GM18498 (cell line): Measurements from ENCODE around the gene DRC7.

Source experiments
- ATAC-seq: cut with Tn5 transposase; IDR thresholded peaks from one replicate; pipeline ENCODE4 v1.9.1; 2021; ENCODE audit warnings: mild to moderate bottlenecking, moderate library complexity; ENCODE audit not compliant: unreplicated experiment

The DRC7 gene

GRCh38 chr16:57676553-57677085 is 18.0 kb upstream of the DRC7 start:
- ATAC-seq: no peak

GRCh38 chr16:57677622-57678369 is 16.8 kb upstream of the DRC7 start:
- ATAC-seq: no peak

DNA sequence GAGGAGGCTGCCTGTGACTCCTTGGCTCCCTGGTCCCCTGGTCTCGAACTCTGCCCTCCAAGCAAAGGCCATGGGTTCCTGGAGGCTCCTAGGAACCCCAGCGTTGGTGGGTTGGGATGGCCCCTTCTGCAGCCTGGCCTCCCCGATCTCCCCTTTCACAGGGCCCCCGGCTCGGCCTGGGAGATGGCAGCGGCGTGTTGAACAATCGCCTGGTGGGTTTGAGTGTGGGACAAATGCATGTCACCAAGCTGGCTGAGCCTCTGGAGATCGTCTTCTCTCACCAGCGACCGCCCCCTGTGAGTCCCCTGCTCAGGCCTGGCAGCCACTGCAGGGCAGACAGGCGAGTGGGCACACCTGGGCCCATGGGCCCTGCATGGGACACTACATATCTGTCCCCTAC is 15.6 kb upstream of the DRC7 start:
- no peak for ATAC-seq

DNA sequence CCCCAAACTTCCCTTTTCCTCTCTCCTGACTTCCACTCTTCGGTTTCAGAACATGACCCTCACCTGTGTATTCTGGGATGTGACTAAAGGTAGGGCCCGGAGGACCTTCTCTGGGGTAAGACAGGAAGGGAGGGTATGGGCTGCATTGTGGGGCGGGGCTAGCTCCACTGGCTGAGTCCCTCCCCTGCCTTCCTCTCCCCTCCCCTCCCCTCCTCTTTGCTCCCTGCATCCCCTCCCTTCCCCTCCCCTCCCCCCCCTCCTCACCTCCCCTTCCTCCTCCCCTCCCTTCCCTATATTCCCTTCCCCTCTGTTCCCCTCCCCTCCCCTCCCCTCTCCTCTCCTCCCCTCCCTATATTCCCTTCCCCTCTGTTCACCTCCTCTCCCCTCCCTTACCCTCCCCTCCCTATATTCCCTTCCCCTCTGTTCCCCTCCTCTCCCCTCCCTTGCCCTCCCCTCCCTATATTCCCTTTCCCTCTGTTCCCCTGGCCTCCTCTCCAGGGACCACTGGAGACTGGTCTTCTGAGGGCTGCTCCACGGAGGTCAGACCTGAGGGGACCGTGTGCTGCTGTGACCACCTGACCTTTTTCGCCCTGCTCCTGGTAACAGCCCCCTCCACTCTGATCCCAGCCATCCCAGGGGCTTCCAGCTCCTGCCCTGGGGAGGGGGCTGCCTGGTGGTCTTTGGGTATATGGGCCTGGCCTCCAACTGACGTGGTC is 14.7 kb upstream of the DRC7 start:
- ATAC-seq: no peak

- no peak for ATAC-seq
Observed at GRCh38 chr16:57680842-57681375, 13.7 kb upstream of the DRC7 start.

DNA sequence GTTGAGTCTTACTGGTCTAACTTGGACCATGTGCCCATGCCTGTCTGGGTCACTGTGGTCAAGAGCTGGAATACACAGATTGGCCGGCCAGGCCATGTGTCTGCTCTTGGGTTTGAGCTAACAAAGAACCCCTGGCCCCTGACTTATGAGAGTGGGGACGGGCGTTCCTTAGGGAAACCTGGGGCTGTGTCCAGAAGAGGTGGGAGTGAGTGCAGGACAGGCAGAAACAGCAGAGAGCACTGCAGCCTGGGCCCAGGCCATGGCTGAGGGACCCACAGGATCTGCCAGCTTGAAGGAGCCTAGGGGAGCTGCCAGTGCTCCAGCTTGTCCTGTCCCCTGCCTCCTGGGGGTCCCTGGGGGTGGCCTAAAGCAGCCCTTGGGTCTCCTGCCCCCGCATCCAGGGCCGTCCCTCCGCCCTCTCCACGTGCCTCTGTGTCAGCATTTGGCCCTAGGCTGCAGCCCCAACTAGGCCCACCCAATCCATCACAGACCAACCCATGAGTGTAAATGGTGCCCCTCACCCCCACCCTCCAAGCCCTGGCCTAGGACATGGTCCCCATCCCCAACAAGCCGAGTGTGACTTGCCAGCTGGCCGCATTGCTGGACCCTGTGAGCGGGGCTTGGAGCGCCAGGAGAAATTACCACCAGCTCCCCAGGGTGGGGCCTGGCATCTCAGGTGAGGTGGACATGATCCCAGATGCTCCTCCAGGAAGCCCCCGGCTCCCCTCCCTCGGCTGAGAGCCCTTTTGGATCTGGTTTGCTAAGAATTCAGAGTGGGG is 12.5 kb upstream of the DRC7 start:
- ATAC-seq: no peak

DNA sequence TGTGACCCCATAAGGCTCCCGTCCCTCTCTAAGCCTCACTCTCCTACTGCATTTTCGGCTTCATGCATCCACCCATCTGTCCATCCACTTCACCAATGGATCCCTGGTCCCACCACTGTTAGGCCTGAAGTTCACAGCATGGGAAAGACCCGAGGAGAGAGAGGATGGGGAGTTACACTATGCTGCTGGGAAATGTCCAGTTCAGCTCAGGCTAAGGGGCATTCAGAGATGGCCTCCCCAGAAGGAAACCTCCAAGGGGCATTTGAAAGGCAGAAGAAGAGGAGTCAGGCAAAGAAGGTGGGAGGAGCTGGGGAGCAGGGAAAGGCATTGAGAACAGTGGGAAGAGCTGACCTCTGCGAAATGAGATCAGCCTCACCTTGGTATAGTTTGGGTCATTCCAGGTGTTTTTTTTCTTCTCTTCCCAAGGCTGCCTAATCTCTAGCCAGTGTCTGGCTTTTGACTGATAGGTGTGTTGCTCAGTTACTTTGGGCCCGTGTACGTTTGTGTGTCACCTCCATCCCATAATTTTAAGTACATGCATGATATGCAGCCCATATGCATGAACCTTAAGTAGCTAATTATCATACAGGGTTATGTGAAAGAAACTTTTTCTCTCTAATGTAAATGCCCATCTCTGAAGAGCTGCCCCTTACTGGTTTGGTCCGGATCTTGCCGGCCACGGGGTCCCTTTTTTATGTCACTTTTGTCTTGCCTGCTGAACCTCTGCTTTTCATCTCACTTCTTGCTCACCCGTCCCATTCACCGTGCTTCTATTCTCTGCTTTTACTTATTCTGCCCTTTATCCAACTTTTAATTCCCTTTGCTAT is 11.6 kb upstream of the DRC7 start:
- ATAC-seq: no peak

- no peak for ATAC-seq
Observed at GRCh38 chr16:57683636-57684545, 10.7 kb upstream of the DRC7 start.

GRCh38 chr16:57684626-57685358 is 9.8 kb upstream of the DRC7 start:
- ATAC-seq: no peak

DNA sequence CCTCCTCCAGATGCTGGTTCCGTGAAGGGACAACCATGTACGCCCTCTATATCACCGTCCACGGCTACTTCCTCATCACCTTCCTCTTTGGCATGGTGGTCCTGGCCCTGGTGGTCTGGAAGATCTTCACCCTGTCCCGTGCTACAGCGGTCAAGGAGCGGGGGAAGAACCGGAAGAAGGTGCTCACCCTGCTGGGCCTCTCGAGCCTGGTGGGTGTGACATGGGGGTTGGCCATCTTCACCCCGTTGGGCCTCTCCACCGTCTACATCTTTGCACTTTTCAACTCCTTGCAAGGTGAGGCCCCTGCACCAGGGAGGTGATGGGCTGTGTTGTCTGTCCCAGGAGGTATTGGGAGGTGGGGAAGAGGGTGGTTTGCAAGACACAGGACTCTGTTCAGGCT is 9.0 kb upstream of the DRC7 start:
- no peak for ATAC-seq

DNA sequence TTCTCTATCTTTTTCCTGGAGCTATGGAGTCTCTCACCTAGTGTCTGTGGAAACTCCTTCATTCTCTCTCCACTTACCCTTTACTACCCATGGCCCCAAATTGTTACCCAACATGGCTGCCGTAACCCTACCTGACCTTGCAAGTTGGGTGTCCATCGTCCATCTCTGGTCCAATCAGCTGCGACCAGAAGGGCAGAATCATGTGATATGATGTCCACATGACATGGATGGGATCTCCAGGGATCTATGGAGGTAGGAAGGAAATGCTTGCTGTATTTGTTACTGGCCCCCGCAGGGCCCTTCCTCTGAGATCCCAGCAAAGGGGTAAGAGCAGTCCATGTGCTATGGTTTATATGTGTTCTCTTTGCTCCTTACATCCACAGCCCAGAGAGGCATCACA is 8.0 kb upstream of the DRC7 start:
- no peak for ATAC-seq

DNA sequence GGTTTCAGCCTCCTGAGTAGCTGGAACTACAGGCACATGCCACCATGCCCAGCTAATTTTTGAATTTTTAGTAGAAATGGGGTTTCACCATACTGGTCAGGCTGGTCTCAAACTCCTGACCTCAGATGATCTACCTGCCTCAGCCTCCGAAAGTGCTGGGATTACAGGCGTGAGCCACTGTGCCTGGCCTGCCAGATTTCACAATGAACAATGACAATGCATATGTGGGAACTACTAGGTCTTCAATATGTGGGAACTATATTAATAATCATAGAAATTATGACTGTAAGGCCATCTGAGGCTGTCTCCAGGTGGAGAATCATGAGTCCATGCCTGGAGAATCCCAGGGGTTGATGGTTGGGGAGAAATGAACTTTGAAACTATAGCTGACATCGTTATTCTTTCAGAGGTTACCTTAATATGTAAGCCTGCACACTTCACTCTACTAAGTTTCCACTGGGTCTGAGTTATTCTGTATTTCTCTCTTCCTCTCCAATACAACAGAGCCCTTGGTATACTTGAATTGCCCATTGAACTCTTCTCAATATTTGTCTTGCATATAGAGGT is 7.2 kb upstream of the DRC7 start:
- no peak for ATAC-seq

- no peak for ATAC-seq
Observed at GRCh38 chr16:57688487-57688986, 6.1 kb upstream of the DRC7 start.

DNA sequence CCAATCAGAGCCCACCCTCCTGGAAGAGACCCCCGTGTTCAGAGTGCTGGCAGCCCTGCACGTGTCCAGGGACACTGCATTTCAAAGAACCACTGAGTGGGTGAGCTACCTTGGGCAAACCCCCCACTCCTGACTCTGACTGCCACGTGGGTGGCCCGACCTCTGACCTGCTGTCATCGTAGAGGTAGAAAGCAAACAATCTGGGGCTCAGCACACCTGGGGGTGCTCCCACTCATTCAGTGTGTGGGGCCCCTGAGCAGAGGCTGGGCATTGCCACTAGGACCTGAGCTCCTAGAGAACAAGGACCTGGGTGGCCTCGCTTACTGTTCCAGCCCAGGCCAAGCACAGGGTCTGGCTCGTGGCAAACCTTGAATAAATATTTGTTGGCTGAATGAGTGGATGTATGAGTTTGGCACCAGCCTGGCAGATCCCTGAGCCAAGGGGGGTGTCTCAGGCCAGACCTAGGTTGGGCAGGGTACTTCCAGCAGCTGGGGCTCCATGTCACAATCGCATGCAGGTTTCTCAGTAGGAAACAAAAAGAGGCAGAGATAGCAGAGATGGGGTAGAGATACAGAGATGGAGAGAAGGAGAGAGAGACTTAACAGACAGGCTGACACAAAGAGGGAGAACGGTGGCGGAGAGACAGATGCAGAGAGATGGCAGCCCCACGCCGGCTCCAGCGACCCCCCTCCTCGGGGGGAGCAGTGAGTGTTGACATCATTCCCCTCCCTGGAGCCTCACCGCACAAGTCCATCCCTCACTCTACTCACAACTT is 5.4 kb upstream of the DRC7 start:
- ATAC-seq: no peak

DNA sequence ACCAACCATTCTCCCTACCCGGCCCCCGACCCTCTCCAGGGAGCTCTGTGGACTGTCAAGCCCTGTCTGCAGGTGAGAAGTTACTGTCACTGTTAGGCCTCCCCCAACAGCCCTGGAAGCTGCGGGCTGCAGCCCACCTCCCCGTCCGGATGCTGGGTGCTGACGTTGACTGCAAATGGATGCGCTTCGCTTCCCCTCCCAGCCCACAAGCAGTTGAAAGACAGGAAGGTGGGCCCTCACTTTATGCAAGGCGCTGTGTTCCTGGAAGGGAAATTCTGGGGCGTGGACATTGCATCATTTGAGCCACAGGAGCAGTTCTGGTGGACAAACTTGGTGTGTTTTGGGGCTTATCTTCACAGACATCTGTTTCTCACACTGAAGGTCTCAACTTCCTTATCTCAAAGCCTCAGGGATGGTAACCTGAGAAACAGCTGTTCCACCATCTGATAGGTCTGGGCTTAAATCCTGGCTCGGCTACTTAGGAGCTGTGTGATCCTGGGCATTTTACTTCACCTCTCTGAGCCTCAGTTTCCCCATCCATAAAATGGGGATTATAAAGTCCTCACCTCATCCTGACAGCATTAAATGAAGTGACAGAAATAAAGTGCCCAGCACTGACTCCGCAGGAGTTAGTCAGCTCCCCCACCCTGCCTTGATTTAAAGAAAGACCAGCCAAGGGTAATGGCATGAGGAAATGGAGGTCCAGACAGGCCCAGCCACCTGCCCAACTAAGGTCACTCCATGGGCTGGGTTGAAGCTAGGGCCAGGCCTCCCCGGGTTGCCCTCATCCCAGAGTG is 4.6 kb upstream of the DRC7 start:
- no peak for ATAC-seq

DNA sequence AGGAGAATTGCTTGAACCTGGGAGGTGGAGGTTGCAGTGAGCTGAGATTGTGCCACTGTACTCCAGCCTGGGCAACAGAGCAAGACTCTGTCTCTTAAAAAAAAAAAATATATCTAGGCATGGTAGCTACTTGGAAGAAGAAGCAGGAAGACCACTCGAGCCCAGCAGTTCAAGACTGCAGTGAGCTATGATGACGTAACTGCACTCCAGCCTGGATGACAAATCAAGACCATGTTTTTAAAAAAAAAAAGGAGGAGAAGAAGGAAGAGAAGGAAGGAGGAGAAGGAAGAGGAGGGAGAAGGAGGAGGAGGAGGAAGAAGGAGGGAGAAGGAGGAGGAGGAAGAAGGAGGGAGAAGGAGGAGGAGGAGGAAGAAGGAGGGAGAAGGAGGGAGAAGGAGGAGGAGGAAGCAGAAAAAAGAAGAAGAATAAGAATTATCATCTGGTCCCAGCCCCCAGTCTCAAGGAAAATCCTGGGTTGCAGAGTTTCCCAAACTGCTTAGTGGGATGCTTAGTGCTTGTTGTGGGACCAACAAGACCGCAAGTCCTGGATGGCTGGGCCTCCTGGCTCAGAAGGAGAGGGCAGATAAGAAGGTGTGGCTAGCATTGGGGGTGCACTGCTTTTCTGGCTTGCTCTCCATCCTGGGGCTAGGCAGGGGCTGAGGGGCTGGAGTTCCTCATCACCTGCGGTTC is 3.7 kb upstream of the DRC7 start:
- no peak for ATAC-seq
